Neural progenitor cell (in vitro differentiated cells): ENCODE results near the gene ZPR1. TPM values are rescaled to one million over a fixed set of nuclear protein-coding genes. Genes with fewer than 3 reads are reported as not detected.

Source experiments
- DNase-seq: peaks from one replicate; pipeline ENCODE4 v3.0.0-alpha.2; 2016; ENCODE audit warnings: low spot score
- H2AFZ ChIP-seq: fragments of 200-600 bp; sonication (generic); replicated peaks from 2 replicates; pipeline ENCODE4 v1.6.1; 2016; ENCODE audit warnings: antibody characterized with exemption
- H3F3A ChIP-seq: fragments of 200-600 bp; sonication (generic); 2 replicates; pipeline ENCODE4 v1.6.1; 2016; ENCODE audit warnings: antibody characterized with exemption, low read depth
- H3K27ac ChIP-seq: fragments of 200-600 bp; sonication (generic); 2 replicates; pipeline ENCODE4 v1.5.1; 2016; ENCODE audit warnings: mild to moderate bottlenecking
- H3K27me3 ChIP-seq: fragments of 200-600 bp; sonication (generic); 2 replicates; pipeline ENCODE4 v1.6.1; 2016; ENCODE audit warnings: mild to moderate bottlenecking, moderate library complexity
- H3K36me3 ChIP-seq: fragments of 200-600 bp; sonication (generic); 2 replicates; pipeline ENCODE4 v1.5.1; 2016
- H3K4me1 ChIP-seq: fragments of 200-600 bp; sonication (generic); 2 replicates; pipeline ENCODE4 v1.6.1; 2016; ENCODE audit warnings: mixed run types
- H3K4me2 ChIP-seq: fragments of 200-600 bp; sonication (generic); 2 replicates; pipeline ENCODE4 v1.6.1; 2016
- H3K4me3 ChIP-seq: fragments of 200-600 bp; sonication (generic); 2 replicates; pipeline ENCODE4 v1.5.1; 2016
- H3K79me2 ChIP-seq: fragments of 200-600 bp; sonication (generic); 2 replicates; pipeline ENCODE4 v1.6.1; 2016; ENCODE audit warnings: low read depth
- H3K9ac ChIP-seq: fragments of 200-600 bp; sonication (generic); 2 replicates; pipeline ENCODE4 v1.6.1; 2016
- H3K9me3 ChIP-seq: fragments of 200-600 bp; sonication (generic); 2 replicates; pipeline ENCODE4 v1.5.1; 2016; ENCODE audit warnings: low read depth
- H4K20me1 ChIP-seq: fragments of 200-600 bp; sonication (generic); 2 replicates; pipeline ENCODE4 v1.6.1; 2016; ENCODE audit warnings: low read depth
- H3K27ac Mint-ChIP-seq: 3 replicates; pipeline ENCODE4 v1.8.0; 2021; ENCODE audit warnings: mixed read lengths
- H3K27me3 Mint-ChIP-seq: 2 replicates; pipeline ENCODE4 v1.8.0; 2022; ENCODE audit warnings: low read depth, mild to moderate bottlenecking, inconsistent platforms, moderate library complexity, mixed read lengths; ENCODE audit not compliant: insufficient read depth
- H3K36me3 Mint-ChIP-seq: 3 replicates; pipeline ENCODE4 v1.8.0; 2021; ENCODE audit warnings: mixed read lengths
- H3K4me1 Mint-ChIP-seq: 3 replicates; pipeline ENCODE4 v1.8.0; 2021; ENCODE audit warnings: mixed read lengths
- H3K4me3 Mint-ChIP-seq: 3 replicates; pipeline ENCODE4 v1.8.0; 2021; ENCODE audit warnings: mild to moderate bottlenecking, moderate library complexity, mixed read lengths
- H3K9me3 Mint-ChIP-seq: 3 replicates; pipeline ENCODE4 v1.8.0; 2020; ENCODE audit warnings: mixed read lengths
- EZH2 ChIP-seq: fragments of 200-600 bp; sonication (generic); IDR thresholded peaks from 2 replicates; pipeline ENCODE4 v1.6.1; 2017; ENCODE audit warnings: antibody characterized with exemption, mild to moderate bottlenecking, moderate library complexity
- EZH2phosphoT487 ChIP-seq: fragments of 200-600 bp; sonication (generic); IDR thresholded peaks from 2 replicates; pipeline ENCODE4 v1.6.1; 2017; ENCODE audit warnings: antibody characterized with exemption
- total RNA-seq: library from RNA; depleted of rRNA; stranded (reverse); fragments of >200 nt; gene quantifications from 2 replicates; pipeline ENCODE4 v1.2.3, GENCODE V29; 2015; ENCODE audit warnings: low replicate concordance
- TF ChIP-seq, protein P1 (sequence below): fragments of 200-600 bp; sonication (generic); IDR thresholded peaks from 2 replicates; pipeline ENCODE4 v1.5.1; 2017; ENCODE audit warnings: antibody characterized with exemption, mild to moderate bottlenecking

ZPR1 gene
- total RNA-seq, 1 donor from 2014 or later: 38.5 TPM

DNA sequence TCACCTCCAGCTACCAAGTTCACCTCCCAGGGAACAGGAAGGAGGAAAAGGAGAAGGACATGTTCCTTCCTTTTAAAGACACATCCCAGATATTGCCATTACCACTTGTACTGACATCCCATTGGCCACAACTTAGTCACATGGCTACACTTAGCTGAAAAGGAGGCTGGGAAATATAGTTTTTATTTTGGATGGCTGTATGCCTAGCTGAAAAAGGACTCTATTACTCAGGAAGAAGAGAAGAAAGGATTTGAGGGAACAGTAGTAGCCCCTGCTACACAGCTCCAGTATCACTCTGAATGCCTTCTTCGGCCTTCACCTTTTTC lies 5.9 kb upstream of the ZPR1 start:
- Histone ChIP-seq H3K9ac (no peak overlapping the region), H3K4me2 (no peak overlapping the region), H3K9me3 (no peaks in the 10 kb centered on the region), H3K36me3 (no peaks in the 10 kb centered on the region), H3K79me2 (no peaks in the 10 kb centered on the region), H4K20me1 (no peaks in the 10 kb centered on the region), H3K4me3 (no peak overlapping the region), H3K27ac (no peak overlapping the region), H3F3A (no peaks in the 10 kb centered on the region), H2AFZ (no peak overlapping the region), H3K27me3 (peaks cover 11% of the 10 kb centered on the region), H3K4me1 (peaks cover 5% of the 10 kb centered on the region)
- Mint-ChIP-seq H3K4me3 (no peak overlapping the region), H3K4me1 (peaks cover 5% of the 10 kb centered on the region), H3K9me3 (peaks cover 4% of the 10 kb centered on the region), H3K27ac (no peak overlapping the region), H3K36me3 (no peaks in the 10 kb centered on the region), H3K27me3 (peaks cover 6% of the 10 kb centered on the region)
- no peak for DNase-seq
- TF ChIP-seq, protein P1, sequence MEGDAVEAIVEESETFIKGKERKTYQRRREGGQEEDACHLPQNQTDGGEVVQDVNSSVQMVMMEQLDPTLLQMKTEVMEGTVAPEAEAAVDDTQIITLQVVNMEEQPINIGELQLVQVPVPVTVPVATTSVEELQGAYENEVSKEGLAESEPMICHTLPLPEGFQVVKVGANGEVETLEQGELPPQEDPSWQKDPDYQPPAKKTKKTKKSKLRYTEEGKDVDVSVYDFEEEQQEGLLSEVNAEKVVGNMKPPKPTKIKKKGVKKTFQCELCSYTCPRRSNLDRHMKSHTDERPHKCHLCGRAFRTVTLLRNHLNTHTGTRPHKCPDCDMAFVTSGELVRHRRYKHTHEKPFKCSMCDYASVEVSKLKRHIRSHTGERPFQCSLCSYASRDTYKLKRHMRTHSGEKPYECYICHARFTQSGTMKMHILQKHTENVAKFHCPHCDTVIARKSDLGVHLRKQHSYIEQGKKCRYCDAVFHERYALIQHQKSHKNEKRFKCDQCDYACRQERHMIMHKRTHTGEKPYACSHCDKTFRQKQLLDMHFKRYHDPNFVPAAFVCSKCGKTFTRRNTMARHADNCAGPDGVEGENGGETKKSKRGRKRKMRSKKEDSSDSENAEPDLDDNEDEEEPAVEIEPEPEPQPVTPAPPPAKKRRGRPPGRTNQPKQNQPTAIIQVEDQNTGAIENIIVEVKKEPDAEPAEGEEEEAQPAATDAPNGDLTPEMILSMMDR: no peak
- TF ChIP-seq EZH2: no peak
- no peak for TF ChIP-seq EZH2phosphoT487

- no peaks in the 10 kb centered on the region for H3K79me2 ChIP-seq
- H4K20me1 ChIP-seq: no peaks in the 10 kb centered on the region
- TF ChIP-seq EZH2phosphoT487 (no peak), EZH2 (no peak)
- TF ChIP-seq, protein P1: no peak
- H2AFZ ChIP-seq: no peak overlapping the region
- H3F3A ChIP-seq: no peaks in the 10 kb centered on the region
- H3K27me3 Mint-ChIP-seq: peaks cover 6% of the 10 kb centered on the region
- H3K4me1 Mint-ChIP-seq: peaks cover 7% of the 10 kb centered on the region
- H3K27ac Mint-ChIP-seq: no peak overlapping the region
- H3K27ac ChIP-seq: no peak overlapping the region
- H3K4me1 ChIP-seq: peaks cover 5% of the 10 kb centered on the region
- peaks cover 4% of the 10 kb centered on the region for H3K9me3 Mint-ChIP-seq
- H3K4me3 Mint-ChIP-seq: no peak overlapping the region
- no peaks in the 10 kb centered on the region for H3K36me3 ChIP-seq
- peaks cover 11% of the 10 kb centered on the region for H3K27me3 ChIP-seq
- DNase-seq: no peak
- no peak overlapping the region for H3K4me3 ChIP-seq
- H3K4me2 ChIP-seq: no peak overlapping the region
- no peak overlapping the region for H3K9ac ChIP-seq
- H3K36me3 Mint-ChIP-seq: no peaks in the 10 kb centered on the region
- no peaks in the 10 kb centered on the region for H3K9me3 ChIP-seq
Measured at GRCh38 chr11:116792869-116793771, 5.3 kb upstream of the ZPR1 start.

- no peak overlapping the region for H3K4me2 ChIP-seq
- no peak for DNase-seq
- no peak overlapping the region for H3K27ac ChIP-seq
- no peak overlapping the region for H3K9ac ChIP-seq
- peaks cover 7% of the 10 kb centered on the region for H3K4me1 Mint-ChIP-seq
- H4K20me1 ChIP-seq: no peaks in the 10 kb centered on the region
- H3K27me3 ChIP-seq: peaks cover 11% of the 10 kb centered on the region
- TF ChIP-seq EZH2 (no peak), EZH2phosphoT487 (no peak)
- TF ChIP-seq, protein P1: no peak
- H3K36me3 ChIP-seq: no peaks in the 10 kb centered on the region
- no peaks in the 10 kb centered on the region for H3K36me3 Mint-ChIP-seq
- H3K9me3 ChIP-seq: no peaks in the 10 kb centered on the region
- H2AFZ ChIP-seq: no peak overlapping the region
- no peak overlapping the region for H3K4me3 Mint-ChIP-seq
- no peak overlapping the region for H3K27ac Mint-ChIP-seq
- H3K4me1 ChIP-seq: peaks cover 5% of the 10 kb centered on the region
- no peak overlapping the region for H3K4me3 ChIP-seq
- H3K27me3 Mint-ChIP-seq: peaks cover 6% of the 10 kb centered on the region
- H3F3A ChIP-seq: no peaks in the 10 kb centered on the region
- peaks cover 4% of the 10 kb centered on the region for H3K79me2 ChIP-seq
- peaks cover 4% of the 10 kb centered on the region for H3K9me3 Mint-ChIP-seq
Measured at GRCh38 chr11:116792144-116792868, 4.5 kb upstream of the ZPR1 start.
